HCT116 (cell line): Measurements from ENCODE around the gene MTARC2. TPM values are rescaled to one million over a fixed set of nuclear protein-coding genes. Genes with fewer than 3 reads are reported as not detected.

Source experiments
- ATAC-seq: fragments of 200-7000 bp; cut with Tn5 transposase; 2 replicates; pipeline ENCODE4 v1.9.1; 2020; ENCODE audit warnings: mild to moderate bottlenecking, moderate library complexity
- BruUV-seq: library from RNA; stranded (reverse); fragments of 400-500 nt; replicated peaks from 2 replicates; lab custom pipeline; 2021; lab: Mats Ljungman, UMichigan
- CTCF ChIA-PET: fragments of 300-600 bp; sonication (Branson Sonifier 250); formaldehyde crosslinking; loops from one replicate; lab custom pipeline; 2021; ENCODE audit warnings: antibody characterized with exemption; lab: Charles Lee
- POLR2A ChIA-PET: fragments of 300-600, 350-600 bp; sonication (Branson Sonifier 250); formaldehyde crosslinking; loops from one replicate; lab custom pipeline; 2021; ENCODE audit warnings: antibody characterized with exemption; lab: Charles Lee
- RAD21 ChIA-PET, 2 experiments: fragments of 300-600 bp; sonication (Branson Sonifier 250); formaldehyde crosslinking; loops; one replicate each; lab custom pipeline; 2023; ENCODE audit warnings: low total read pairs in 2 of 2; ENCODE audit not compliant: uncharacterized antibody in 2 of 2, unreplicated experiment in 2 of 2, low non-redundant PET in 1 of 2; lab: Charles Lee
- DNase-seq: peaks from one replicate; pipeline ENCODE4 v3.0.0-alpha.2; 2010; ENCODE audit warnings: low read depth, low spot score
- H2AFZ ChIP-seq: fragments of 200-600 bp; shearing (Covaris generic), sonication (generic); 2 replicates; pipeline ENCODE4 v1.6.1; 2017; ENCODE audit warnings: low read depth, mixed run types, mixed read lengths, antibody characterized with exemption, low read length; ENCODE audit not compliant: poor library complexity, severe bottlenecking
- H3K27ac ChIP-seq: 2 replicates; pipeline ENCODE4 v1.5.1; 2012; ENCODE audit warnings: low read depth, low read length
- H3K27me3 ChIP-seq: fragments of 200-600 bp; sonication (generic); 2 replicates; pipeline ENCODE4 v1.6.1; 2016; ENCODE audit warnings: mixed run types, low read length, mixed read lengths; ENCODE audit not compliant: insufficient read depth
- H3K36me3 ChIP-seq, 2 experiments: fragments of 200-500 bp in 1 of 2; fragments of 200-600 bp in 1 of 2; sonication (Bioruptor generic) in 1 of 2; sonication (generic) in 1 of 2; 2 replicates each; pipeline versions ENCODE4 v1.5.1 to v1.6.1; 2014 to 2016; ENCODE audit warnings: low read length in 2 of 2, inconsistent platforms in 1 of 2, mixed read lengths in 1 of 2, mixed run types in 1 of 2; ENCODE audit not compliant: insufficient read depth in 2 of 2, control insufficient read depth in 1 of 2
- H3K4me1 ChIP-seq, 2 experiments: fragments of 200-600 bp in 1 of 2; sonication (generic) in 1 of 2; 2 replicates each; pipeline versions ENCODE4 v1.5.1 to v1.6.1; 2012 to 2017; ENCODE audit warnings: low read length in 2 of 2, inconsistent platforms in 1 of 2, mild to moderate bottlenecking in 1 of 2, mixed read lengths in 1 of 2, mixed run types in 1 of 2, moderate library complexity in 1 of 2; ENCODE audit not compliant: insufficient read depth in 2 of 2, control insufficient read depth in 1 of 2
- H3K4me2 ChIP-seq: fragments of 200-600 bp; sonication (generic); 2 replicates; pipeline ENCODE4 v1.6.1; 2017; ENCODE audit warnings: mixed run types, low read length, mixed read lengths
- H3K4me3 ChIP-seq, 2 experiments: fragments of 200-600 bp in 1 of 2; sonication (generic) in 1 of 2; replicated peaks in 1 of 2; 2 replicates each; pipeline ENCODE4 v1.5.1; 2011 to 2016; ENCODE audit warnings: low read length in 2 of 2, control low read depth in 1 of 2, low read depth in 1 of 2, mild to moderate bottlenecking in 1 of 2, mixed read lengths in 1 of 2, mixed run types in 1 of 2
- H3K79me2 ChIP-seq: fragments of 200-600 bp; sonication (generic); 2 replicates; pipeline ENCODE4 v1.6.1; 2017; ENCODE audit warnings: mild to moderate bottlenecking, mixed run types, low read length, moderate library complexity, mixed read lengths; ENCODE audit not compliant: insufficient read depth
- H3K9ac ChIP-seq: fragments of 200-600 bp; sonication (generic); 2 replicates; pipeline ENCODE4 v1.6.1; 2016; ENCODE audit warnings: low read length, mixed read lengths
- H3K9me2 ChIP-seq: fragments of 200-600 bp; sonication (generic), shearing (Covaris generic); 2 replicates; pipeline ENCODE4 v1.6.1; 2017; ENCODE audit warnings: mixed run types, mild to moderate bottlenecking, moderate library complexity; ENCODE audit not compliant: insufficient read depth
- H3K9me3 ChIP-seq, 2 experiments: fragments of 200-500 bp in 1 of 2; fragments of 200-600 bp in 1 of 2; sonication (Bioruptor generic) in 1 of 2; sonication (generic) in 1 of 2; 2 replicates each; pipeline ENCODE4 v1.6.1; 2014 to 2017; ENCODE audit warnings: low read length in 2 of 2, mixed read lengths in 2 of 2, inconsistent platforms in 1 of 2, low read depth in 1 of 2, mild to moderate bottlenecking in 1 of 2, mixed run types in 1 of 2, moderate library complexity in 1 of 2; ENCODE audit not compliant: control insufficient read depth in 1 of 2, insufficient read depth in 1 of 2
- H4K20me1 ChIP-seq: fragments of 200-600 bp; sonication (generic), shearing (Covaris generic); 2 replicates; pipeline ENCODE4 v1.6.1; 2017; ENCODE audit warnings: mixed run types, mild to moderate bottlenecking, moderate library complexity; ENCODE audit not compliant: insufficient read depth
- ATF3 ChIP-seq: IDR thresholded peaks from 2 replicates; pipeline ENCODE4 v1.6.1; 2012
- CBX3 ChIP-seq: IDR thresholded peaks from 2 replicates; pipeline ENCODE4 v1.6.1; 2012; ENCODE audit warnings: low read depth
- CEBPB ChIP-seq: IDR thresholded peaks from 2 replicates; pipeline ENCODE4 v1.6.1; 2012; ENCODE audit warnings: low read depth
- EGR1 ChIP-seq: IDR thresholded peaks from 2 replicates; pipeline ENCODE4 v1.6.1; 2012; ENCODE audit warnings: low read depth
- EZH2phosphoT487 ChIP-seq: fragments of 200-600 bp; IDR thresholded peaks from 2 replicates; pipeline ENCODE4 v1.6.1; 2018; ENCODE audit warnings: antibody characterized with exemption, borderline replicate concordance
- FOSL1 ChIP-seq: IDR thresholded peaks from 2 replicates; pipeline ENCODE4 v1.6.1; 2012; ENCODE audit warnings: low read depth
- JUND ChIP-seq: IDR thresholded peaks from 2 replicates; pipeline ENCODE4 v1.6.1; 2012
- MAX ChIP-seq: IDR thresholded peaks from 2 replicates; pipeline ENCODE4 v1.6.1; 2012
- POLR2A ChIP-seq: IDR thresholded peaks from 2 replicates; pipeline ENCODE4 v1.7.0; 2011; ENCODE audit warnings: borderline replicate concordance; ENCODE audit not compliant: insufficient read depth, insufficient read length; ENCODE audit errors: extremely low read depth
- POLR2AphosphoS5 ChIP-seq: IDR thresholded peaks from 2 replicates; pipeline ENCODE4 v1.6.1; 2011; ENCODE audit warnings: mild to moderate bottlenecking, low read depth, low read length, moderate library complexity
- REST ChIP-seq: IDR thresholded peaks from 2 replicates; pipeline ENCODE4 v1.6.1; 2012; ENCODE audit warnings: low read depth
- SIN3A ChIP-seq: IDR thresholded peaks from 2 replicates; pipeline ENCODE4 v1.6.1; 2012; ENCODE audit warnings: low read depth
- SP1 ChIP-seq: IDR thresholded peaks from 2 replicates; pipeline ENCODE4 v1.6.1; 2012; ENCODE audit warnings: low read depth
- SRF ChIP-seq: IDR thresholded peaks from 2 replicates; pipeline ENCODE4 v1.6.1; 2012; ENCODE audit warnings: low read depth
- YY1 ChIP-seq: IDR thresholded peaks from 2 replicates; pipeline ENCODE4 v1.6.1; 2011; ENCODE audit warnings: low read length, low read depth, moderate library complexity, mild to moderate bottlenecking; ENCODE audit not compliant: insufficient replicate concordance; ENCODE audit errors: extremely low read depth
- ZBTB33 ChIP-seq: IDR thresholded peaks from 2 replicates; pipeline ENCODE4 v1.6.1; 2011; ENCODE audit warnings: mild to moderate bottlenecking, low read length, moderate library complexity; ENCODE audit not compliant: insufficient replicate concordance; ENCODE audit errors: extremely low read depth
- ZFX ChIP-seq: fragments of 450-650 bp; IDR thresholded peaks from 2 replicates; pipeline ENCODE4 v1.6.1; 2017
- ZNF274 ChIP-seq: fragments of 200-500 bp; sonication (Bioruptor generic); IDR thresholded peaks from 2 replicates; pipeline ENCODE4 v1.6.1; 2014; ENCODE audit warnings: mild to moderate bottlenecking, low read depth, low read length, inconsistent platforms
- intact Hi-C: fragments of 100-400 bp; cut with micrococcal nuclease; formaldehyde crosslinking; loops from 2 replicates; pipeline ENCODE4 v1.10.0; 2022
- total RNA-seq: library from RNA; stranded (reverse); gene quantifications from one replicate; pipeline ENCODE4 v1.2.1, GENCODE V29; 2021; ENCODE audit not compliant: unreplicated experiment

The MTARC2 gene
- total RNA-seq, 1 experiment from 2014 or later = 16.6 TPM

GRCh38 chr1:220817907-220818306, 69.8 kb downstream of the MTARC2 start (continued):
- TF ChIP-seq ZNF274 (no peak), EGR1 (no peak), JUND (no peak)
- TF ChIP-seq, all 23 proteins: peak for 0

GRCh38 chr1:220818421-220819173, 70.5 kb downstream of the MTARC2 start:
- Histone ChIP-seq H3K4me1 (no peaks in the 10 kb centered on the region), H3K27me3 (no peaks in the 10 kb centered on the region), H3K79me2 (no peaks in the 10 kb centered on the region), H3K9me3 (no peaks in the 10 kb centered on the region), H3K4me2 (no peak overlapping the region), H3K27ac (no peak overlapping the region), H3K4me3 (no peak overlapping the region), H4K20me1 (no peaks in the 10 kb centered on the region), H3K36me3 (no peaks in the 10 kb centered on the region), H2AFZ (no peak overlapping the region), H3K9ac (no peak overlapping the region)
- RAD21 ChIA-PET = no interaction called here
- ATAC-seq = peak; percentile 44; the same call in 1 of the 2 replicates
- POLR2A ChIA-PET = no interaction called here
- BruUV-seq = no TSS peak
- intact Hi-C loops = no loop called here
- CTCF ChIA-PET = no interaction called here
- DNase-seq = no peak
- no peak for TF ChIP-seq CBX3
- TF ChIP-seq POLR2A = no peak
- TF ChIP-seq ZFX = no peak
- no peak for TF ChIP-seq ZBTB33
- no peak for TF ChIP-seq EZH2phosphoT487
- no peak for TF ChIP-seq SIN3A
- no peak for TF ChIP-seq POLR2AphosphoS5
- TF ChIP-seq EGR1 = no peak
- TF ChIP-seq REST = no peak
- no peak for TF ChIP-seq SP1
- TF ChIP-seq YY1 = no peak
- no peak for TF ChIP-seq SRF
- TF ChIP-seq FOSL1 = no peak
- TF ChIP-seq CEBPB = no peak
- TF ChIP-seq ATF3 = no peak
- no peak for TF ChIP-seq MAX
- TF ChIP-seq, all 23 proteins: peak for 0
- no peaks in the 10 kb centered on the region for H3K9me2 ChIP-seq
